Body of pancreas (tissue), 4 donors: ENCODE measurements around the gene BRPF1.

Experiments
- CTCF ChIP-seq, 7 experiments: fragments of 450-650 bp in 4 of 7; fragments of 200-600 bp in 3 of 7; sonication (generic) in 3 of 7; IDR thresholded peaks; one replicate each; pipeline ENCODE4 v1.5.1; 2016 to 2019; ENCODE audit warnings: antibody characterized with exemption in 7 of 7
- POLR2A ChIP-seq, 3 donors: fragments of 450-650 bp; IDR thresholded peaks; one replicate each; pipeline ENCODE4 v1.6.1; 2016; ENCODE audit warnings: antibody characterized with exemption in 3 of 3, mild to moderate bottlenecking in 2 of 3

- peak in 1 of 7 experiments; percentile 5 for TF ChIP-seq CTCF (IDR thresholded peaks at IDR 0.05)
- TF ChIP-seq POLR2A (IDR thresholded peaks at IDR 0.05), result no peak
Observed at GRCh38 chr3:9793161-9793781, 61.7 kb downstream of the BRPF1 start.
